RWPE2 (cell line): ENCODE data around the gene DDX3X.

ENCODE experiments used
- ATAC-seq: fragments of 200-7000 bp; cut with Tn5 transposase; 3 replicates; pipeline ENCODE4 v1.9.1; 2021; ENCODE audit warnings: low read depth
- DNase-seq: peaks from one replicate; pipeline ENCODE4 v3.0.0-alpha.2; 2020; ENCODE audit warnings: low spot score
- H3K27ac ChIP-seq: fragments of 450-650 bp; 2 replicates; pipeline ENCODE4 v1.5.1; 2017; ENCODE audit warnings: mild to moderate bottlenecking; ENCODE audit not compliant: poor library complexity, severe bottlenecking
- H3K27me3 ChIP-seq: fragments of 250-450 bp; sonication (Bioruptor Pico); 2 replicates; pipeline ENCODE4 v1.5.1; 2021; ENCODE audit warnings: mild to moderate bottlenecking, moderate library complexity; ENCODE audit not compliant: insufficient read depth, poor library complexity, severe bottlenecking
- H3K36me3 ChIP-seq: fragments of 250-450 bp; sonication (Bioruptor Pico); 2 replicates; pipeline ENCODE4 v1.5.1; 2020; ENCODE audit warnings: low read depth, mild to moderate bottlenecking, moderate library complexity
- H3K4me1 ChIP-seq: fragments of 250-450 bp; sonication (Bioruptor Pico); 2 replicates; pipeline ENCODE4 v1.5.1; 2021; ENCODE audit warnings: mild to moderate bottlenecking, moderate library complexity; ENCODE audit not compliant: insufficient read depth, poor library complexity, severe bottlenecking
- H3K4me3 ChIP-seq: fragments of 250-450 bp; sonication (Bioruptor Pico); 2 replicates; pipeline ENCODE4 v1.5.1; 2021; ENCODE audit warnings: mild to moderate bottlenecking, moderate library complexity; ENCODE audit not compliant: severe bottlenecking
- H3K9me3 ChIP-seq: fragments of 250-450 bp; sonication (Bioruptor Pico); 2 replicates; pipeline ENCODE4 v1.5.1; 2021; ENCODE audit warnings: mild to moderate bottlenecking, moderate library complexity; ENCODE audit not compliant: severe bottlenecking
- TF ChIP-seq, protein P1 (sequence below): fragments of 450-650 bp; IDR thresholded peaks from one replicate; pipeline ENCODE4 v1.5.1; 2017; ENCODE audit warnings: mild to moderate bottlenecking, moderate library complexity; ENCODE audit not compliant: poor library complexity, severe bottlenecking

Gene DDX3X

GRCh38 chrX:41293269-41293668 is 40.7 kb upstream of the DDX3X start:
- Histone ChIP-seq H3K4me1 (no peaks in the 10 kb centered on the region), H3K36me3 (no peaks in the 10 kb centered on the region), H3K27ac (no peak overlapping the region), H3K27me3 (no peaks in the 10 kb centered on the region), H3K4me3 (no peak overlapping the region), H3K9me3 (no peaks in the 10 kb centered on the region)
- TF ChIP-seq, protein P1, sequence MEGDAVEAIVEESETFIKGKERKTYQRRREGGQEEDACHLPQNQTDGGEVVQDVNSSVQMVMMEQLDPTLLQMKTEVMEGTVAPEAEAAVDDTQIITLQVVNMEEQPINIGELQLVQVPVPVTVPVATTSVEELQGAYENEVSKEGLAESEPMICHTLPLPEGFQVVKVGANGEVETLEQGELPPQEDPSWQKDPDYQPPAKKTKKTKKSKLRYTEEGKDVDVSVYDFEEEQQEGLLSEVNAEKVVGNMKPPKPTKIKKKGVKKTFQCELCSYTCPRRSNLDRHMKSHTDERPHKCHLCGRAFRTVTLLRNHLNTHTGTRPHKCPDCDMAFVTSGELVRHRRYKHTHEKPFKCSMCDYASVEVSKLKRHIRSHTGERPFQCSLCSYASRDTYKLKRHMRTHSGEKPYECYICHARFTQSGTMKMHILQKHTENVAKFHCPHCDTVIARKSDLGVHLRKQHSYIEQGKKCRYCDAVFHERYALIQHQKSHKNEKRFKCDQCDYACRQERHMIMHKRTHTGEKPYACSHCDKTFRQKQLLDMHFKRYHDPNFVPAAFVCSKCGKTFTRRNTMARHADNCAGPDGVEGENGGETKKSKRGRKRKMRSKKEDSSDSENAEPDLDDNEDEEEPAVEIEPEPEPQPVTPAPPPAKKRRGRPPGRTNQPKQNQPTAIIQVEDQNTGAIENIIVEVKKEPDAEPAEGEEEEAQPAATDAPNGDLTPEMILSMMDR = no peak
- no peak for DNase-seq
- ATAC-seq = no peak

DNA sequence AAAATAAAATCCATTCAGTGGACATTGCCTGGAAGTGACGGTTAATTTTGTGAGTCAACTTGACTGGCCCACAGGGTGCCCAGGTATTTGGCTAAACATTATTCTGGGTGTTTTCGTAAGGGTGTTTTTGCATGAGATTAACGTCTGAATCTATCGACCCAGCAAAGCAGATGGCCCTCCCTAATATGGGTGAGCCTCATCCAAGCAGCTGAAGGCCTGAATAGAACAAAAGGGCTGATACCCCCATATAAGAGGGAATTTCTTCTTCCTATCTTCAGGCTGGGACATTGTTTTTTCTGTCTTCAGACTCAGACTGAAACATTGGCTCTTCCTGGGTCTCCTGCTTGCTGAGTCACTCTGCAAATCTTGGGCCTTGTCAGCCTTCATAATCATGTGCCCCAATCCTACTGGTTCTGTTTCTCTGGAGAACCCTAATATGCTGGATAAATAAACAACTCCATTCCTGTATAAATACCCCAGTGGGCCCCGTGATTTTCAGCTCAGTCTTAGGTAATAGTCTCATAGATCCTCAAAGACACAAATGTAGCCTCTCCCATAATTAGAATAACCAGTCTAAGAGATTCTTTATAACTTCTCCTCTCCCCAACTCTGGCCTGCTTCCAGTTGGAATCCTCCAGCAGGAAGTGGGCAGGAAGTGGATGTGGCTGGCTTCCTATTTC is 33.1 kb upstream of the DDX3X start:
- H3K4me1 ChIP-seq = peaks cover 12% of the 10 kb centered on the region
- ATAC-seq (no peak), DNase-seq (no peak)
- H3K27me3 ChIP-seq = no peaks in the 10 kb centered on the region
- no peak overlapping the region for H3K4me3 ChIP-seq
- peak overlapping the region; percentile 37 for H3K27ac ChIP-seq
- no peaks in the 10 kb centered on the region for H3K36me3 ChIP-seq
- H3K9me3 ChIP-seq = no peaks in the 10 kb centered on the region
- TF ChIP-seq, protein P1 = no peak

DNA sequence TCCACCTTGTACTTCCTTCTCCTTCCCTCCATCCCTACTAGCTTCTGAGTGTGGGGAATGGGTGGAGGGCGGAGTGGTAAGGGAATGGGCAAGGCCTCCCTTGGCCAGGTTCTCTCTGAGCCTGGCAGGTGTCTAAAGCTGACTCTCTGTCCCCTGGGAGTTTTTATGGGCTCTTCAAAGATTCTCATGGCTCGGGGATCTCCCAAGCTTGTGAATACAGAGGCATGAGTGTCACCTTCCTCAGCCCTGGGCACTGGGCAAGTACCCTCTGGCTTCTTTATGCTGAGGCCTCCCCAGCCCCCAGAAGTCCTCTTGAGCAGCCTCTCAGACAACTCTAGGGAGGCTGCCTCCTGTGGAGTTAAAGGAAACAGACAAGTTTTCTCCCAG is 32.5 kb upstream of the DDX3X start:
- no peaks in the 10 kb centered on the region for H3K9me3 ChIP-seq
- H3K4me1 ChIP-seq = peaks cover 12% of the 10 kb centered on the region
- ATAC-seq (no peak), DNase-seq (no peak)
- TF ChIP-seq, protein P1 = no peak
- no peaks in the 10 kb centered on the region for H3K27me3 ChIP-seq
- H3K36me3 ChIP-seq = no peaks in the 10 kb centered on the region
- H3K4me3 ChIP-seq = no peak overlapping the region
- H3K27ac ChIP-seq = peak overlapping the region; percentile 37

- ATAC-seq = peak; percentile 29; the same call in 2 of the 3 replicates
- no peak for DNase-seq
These were observed 31.6 kb upstream of the DDX3X start for GRCh38 chrX:41302370-41302769.

GRCh38 chrX:41303013-41303412 is 30.9 kb upstream of the DDX3X start:
- no peak overlapping the region for H3K27ac ChIP-seq
- DNase-seq = no peak
- no peaks in the 10 kb centered on the region for H3K9me3 ChIP-seq
- no peaks in the 10 kb centered on the region for H3K36me3 ChIP-seq
- H3K4me1 ChIP-seq = peaks cover 12% of the 10 kb centered on the region
- no peak for ATAC-seq
- H3K4me3 ChIP-seq = no peak overlapping the region
- TF ChIP-seq, protein P1 = no peak
- no peaks in the 10 kb centered on the region for H3K27me3 ChIP-seq

More at GRCh38 chrX:41302370-41302769, 31.6 kb upstream of the DDX3X start:
- Histone ChIP-seq H3K27ac (no peak overlapping the region), H3K36me3 (no peaks in the 10 kb centered on the region), H3K27me3 (no peaks in the 10 kb centered on the region), H3K4me3 (no peak overlapping the region), H3K9me3 (no peaks in the 10 kb centered on the region), H3K4me1 (peaks cover 12% of the 10 kb centered on the region)
- TF ChIP-seq, protein P1 = no peak
